GM19468 (cell line): ENCODE measurements around the gene PLB1.
"Not testable (repeated sequence)": the region's sequence is repeated elsewhere in the genome, so short reads cannot be mapped to it uniquely, and the experiment has no call there.

Source experiments
- ATAC-seq: cut with Tn5 transposase; IDR thresholded peaks from one replicate; pipeline ENCODE4 v1.9.1; 2021; ENCODE audit warnings: mild to moderate bottlenecking, moderate library complexity, moderate number of reproducible peaks; ENCODE audit not compliant: unreplicated experiment; ENCODE audit errors: extremely low read depth

The PLB1 gene

DNA sequence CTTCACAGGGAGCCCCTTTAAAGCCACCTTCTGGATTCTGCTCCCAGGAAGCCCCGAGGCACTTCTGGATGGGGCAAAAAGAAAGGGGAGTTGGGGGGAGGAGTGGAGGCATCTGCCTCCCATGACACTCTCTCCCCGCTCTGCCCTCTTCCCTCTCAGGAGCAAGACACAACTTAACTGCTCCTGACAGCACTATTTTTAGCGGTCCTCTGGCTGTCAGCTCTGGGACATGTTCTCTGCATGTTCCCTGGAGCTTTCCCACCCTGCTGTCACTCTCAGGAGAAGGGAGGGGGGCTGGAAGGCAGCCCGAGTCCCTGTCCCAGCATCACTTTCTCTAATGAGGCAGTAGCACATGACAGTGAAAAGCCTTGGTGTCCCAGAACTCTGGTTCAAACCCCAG lies 32.3 kb downstream of the PLB1 start:
- no peak for ATAC-seq

DNA sequence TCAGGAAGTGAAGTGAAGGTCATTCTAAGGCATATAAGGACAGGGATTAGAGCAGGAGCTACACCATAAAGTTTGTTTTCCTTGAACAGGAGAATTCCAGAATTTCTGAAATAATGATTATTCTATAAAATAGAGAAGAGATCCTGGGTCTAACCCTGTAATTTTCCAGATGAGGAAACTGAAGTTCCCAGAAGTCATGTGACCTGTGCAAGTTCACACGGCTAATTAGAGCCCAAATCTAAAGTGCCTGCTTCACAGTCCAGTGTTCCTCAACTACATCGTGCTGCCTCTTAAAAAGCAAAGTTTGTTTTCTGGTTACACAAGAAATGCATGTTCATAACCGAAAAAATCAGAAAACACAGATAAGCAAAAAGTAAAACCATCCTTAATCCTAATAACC lies 34.9 kb downstream of the PLB1 start:
- no peak for ATAC-seq

DNA sequence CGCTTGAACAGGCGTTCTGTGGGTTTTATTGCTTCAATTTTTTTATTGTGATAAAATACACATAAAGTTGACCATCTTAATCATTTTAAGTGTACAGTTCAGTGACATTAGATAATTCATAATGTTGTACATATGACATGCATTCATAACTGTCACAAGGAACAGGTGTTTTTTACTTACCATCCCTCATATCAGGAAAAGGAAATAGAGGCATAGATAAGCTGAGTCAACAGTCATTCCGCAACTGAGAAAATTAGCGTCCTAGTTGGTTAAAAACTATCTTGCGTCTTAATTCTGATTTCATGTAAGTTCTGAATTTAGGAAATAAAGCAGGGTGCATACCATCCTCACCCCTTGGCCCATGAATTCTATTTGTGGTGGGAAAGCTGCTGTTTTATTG lies 36.5 kb downstream of the PLB1 start:
- ATAC-seq: no peak

DNA sequence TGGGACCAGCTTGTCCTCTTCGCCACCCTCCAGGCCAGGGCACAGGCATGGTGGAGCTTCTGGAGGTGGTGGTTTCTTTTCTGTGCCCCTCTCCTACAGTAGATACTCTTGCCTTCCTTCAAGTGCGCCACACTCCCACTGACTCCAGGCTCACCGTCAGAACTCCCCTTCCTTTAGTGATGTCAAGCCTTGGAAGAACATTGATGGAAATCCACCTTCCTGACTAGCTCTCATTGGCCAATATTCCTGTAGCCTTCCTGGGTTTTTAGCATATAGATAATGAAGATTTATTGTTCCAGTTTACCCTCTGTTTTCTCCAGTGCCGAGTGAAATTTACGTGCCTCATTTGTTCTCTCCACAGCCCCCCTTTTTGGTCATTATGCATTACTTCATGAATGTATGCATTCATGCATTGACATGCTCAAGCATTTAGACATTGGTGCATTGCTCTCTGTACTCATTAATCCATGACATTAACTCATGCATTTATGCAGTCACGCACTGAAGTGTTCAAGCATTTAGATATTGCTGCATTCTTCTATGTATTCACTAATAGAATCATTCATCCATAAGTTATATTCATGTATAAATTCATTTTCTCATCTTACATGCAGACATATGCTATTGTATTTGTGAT lies 37.3 kb downstream of the PLB1 start:
- ATAC-seq: no peak

GRCh38 chr2:28534817-28535216 lies 39.0 kb downstream of the PLB1 start:
- ATAC-seq: no peak

DNA sequence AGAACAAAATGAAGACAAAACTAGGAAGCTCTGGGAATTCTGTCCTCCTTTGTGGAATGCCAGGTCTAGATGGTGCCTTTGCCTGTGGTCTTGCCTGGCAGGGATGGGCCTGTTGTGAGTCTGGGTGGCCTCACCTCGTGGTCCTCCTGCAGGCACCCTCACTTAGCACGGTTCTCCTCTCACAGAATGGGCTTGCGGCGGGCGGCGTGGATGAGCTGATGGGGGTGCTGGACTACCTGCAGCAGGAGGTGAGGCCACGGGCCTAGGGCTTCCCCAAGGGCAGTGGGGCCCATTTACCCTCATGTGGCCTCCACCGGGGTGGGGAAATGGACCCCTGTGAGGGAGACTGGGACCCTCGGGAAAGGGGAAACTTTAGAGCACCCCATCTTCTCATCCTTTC lies 42.3 kb downstream of the PLB1 start:
- no peak for ATAC-seq

DNA sequence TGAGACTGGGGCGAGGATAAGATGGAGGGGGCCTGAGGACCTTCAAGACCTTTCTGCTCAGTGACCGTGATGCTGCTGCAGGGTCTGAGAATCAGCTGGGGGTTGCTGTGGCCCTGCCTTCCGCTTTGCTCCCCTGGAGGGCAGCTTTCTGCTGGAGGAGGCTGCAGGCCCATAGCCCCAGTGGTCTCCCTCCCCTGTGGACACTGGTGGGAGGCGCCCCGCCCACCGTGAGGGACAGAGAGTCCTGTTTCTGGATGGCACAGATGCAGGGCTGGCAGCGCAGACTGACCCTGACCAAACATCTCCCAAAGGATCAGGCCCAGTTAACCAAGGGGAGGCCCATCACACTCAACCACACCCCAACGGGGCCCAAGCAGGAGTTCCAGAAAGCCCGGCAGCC lies 42.8 kb downstream of the PLB1 start:
- ATAC-seq: no peak

DNA sequence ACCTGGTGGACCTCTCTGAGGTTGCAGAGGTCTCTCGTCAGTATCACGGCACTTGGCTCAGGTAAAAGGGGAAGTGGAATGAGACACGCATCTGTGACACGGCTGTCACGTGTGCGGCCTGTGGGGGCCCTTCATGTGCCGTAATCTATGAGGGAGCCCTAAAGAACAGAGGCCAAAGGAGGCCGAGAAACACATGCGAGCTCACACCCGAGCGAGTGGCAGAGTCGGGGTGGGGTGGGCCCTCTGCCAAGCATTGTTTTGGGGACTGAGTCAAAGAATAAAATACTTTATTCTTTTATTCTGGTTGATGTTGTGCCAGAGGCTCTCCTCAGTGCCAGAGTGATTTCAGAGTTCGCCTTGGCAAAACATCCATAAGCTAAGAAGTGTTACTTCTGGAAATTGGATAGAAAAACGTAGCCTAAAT lies 43.3 kb downstream of the PLB1 start:
- no peak for ATAC-seq

- ATAC-seq: no peak
Observed at GRCh38 chr2:28543316-28544035, 47.6 kb downstream of the PLB1 start.

- no peak for ATAC-seq
Observed at GRCh38 chr2:28544036-28544346, 48.1 kb downstream of the PLB1 start.

- ATAC-seq: no peak
Observed at GRCh38 chr2:28544405-28544921, 48.6 kb downstream of the PLB1 start.

DNA sequence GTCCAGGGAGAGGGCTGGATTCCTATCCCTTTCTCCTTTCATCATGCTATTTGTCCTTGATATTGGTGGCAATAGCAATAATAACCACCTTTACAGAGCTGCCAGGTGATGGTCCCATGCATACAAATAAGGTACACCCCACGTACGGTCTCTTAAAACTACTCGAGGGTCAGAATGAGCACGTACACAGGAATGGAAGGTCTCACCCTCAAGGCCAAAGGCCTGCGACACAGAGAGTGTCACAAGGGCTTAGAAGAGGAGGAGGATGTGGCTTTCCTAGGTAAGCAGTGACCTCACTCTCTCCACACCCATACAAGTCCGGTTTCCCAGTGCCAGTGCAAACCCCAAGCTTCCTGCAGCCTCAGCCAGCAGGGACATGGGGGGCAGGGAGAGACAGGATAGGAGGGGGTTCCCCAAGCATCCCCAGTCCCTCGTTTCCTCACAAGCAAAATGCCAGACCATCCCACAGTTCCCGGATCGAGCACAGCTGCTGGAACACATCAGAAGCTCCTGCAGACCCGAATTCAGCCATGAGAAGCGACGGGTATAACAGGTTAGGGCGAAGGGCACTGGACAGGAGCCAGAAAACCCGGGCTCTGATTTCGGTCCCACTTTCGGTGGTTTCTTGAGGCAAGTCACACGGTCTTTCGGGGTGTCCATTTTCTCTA lies 49.2 kb downstream of the PLB1 start:
- ATAC-seq: no peak

- ATAC-seq: no peak
Observed at GRCh38 chr2:28545590-28546200, 49.8 kb downstream of the PLB1 start.

GRCh38 chr2:28546242-28546641 lies 50.4 kb downstream of the PLB1 start:
- no peak for ATAC-seq

GRCh38 chr2:28547223-28547860 lies 51.5 kb downstream of the PLB1 start:
- no peak for ATAC-seq

DNA sequence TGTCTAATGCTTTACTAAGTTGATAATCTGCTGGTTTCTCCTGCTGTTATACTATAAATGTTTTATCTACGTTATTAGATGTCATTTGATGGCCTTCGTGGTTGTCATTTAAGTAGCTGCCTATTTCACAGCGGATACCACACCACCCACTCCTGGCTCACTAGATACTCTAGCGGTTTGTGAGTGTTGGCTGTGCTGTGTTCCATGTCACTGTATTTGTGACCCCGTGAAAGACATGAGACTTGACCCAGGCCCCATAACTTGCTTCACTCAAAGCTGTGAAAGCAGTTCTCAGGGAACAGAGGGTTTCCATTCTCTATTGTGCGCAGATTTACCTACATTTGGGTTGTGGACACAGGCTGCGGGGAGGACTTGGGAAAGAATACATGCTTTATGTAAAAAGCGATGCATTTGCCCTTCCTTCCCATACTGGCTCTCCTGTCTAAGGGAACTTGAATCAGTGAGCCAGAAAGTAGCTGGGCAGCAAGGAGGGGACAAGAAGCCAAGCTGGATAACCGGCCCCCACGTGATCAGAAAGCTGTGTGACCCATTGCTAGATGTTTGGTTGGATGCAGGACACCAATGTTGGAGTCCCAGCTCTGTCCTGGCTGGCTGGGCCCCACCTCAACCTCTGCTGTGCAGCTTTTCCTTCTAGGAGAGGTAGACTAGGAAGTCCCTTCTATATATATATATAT lies 52.2 kb downstream of the PLB1 start:
- no peak for ATAC-seq

GRCh38 chr2:28550345-28550744 lies 54.5 kb downstream of the PLB1 start:
- not testable (repeated sequence) for ATAC-seq

- no peak for ATAC-seq
Observed at GRCh38 chr2:28552045-28552823, 56.4 kb downstream of the PLB1 start.

DNA sequence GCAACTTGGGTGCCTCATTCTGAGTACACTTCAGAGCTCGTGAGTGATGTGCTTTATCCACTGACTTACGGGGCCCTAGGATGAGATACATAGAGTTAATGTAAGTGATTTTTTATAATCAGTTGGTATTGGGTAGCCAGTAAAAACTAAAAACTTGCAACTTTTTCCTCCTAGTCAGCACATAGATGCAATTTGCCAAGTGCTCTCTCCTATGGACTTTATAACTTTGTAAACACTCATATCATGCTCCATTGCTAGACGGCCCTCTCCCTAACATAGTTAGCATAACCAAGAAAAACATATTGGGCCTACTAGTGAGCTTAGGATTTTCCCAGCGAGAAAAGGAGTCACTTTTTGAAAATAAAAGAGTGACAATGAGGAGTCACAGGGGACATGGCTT lies 60.4 kb downstream of the PLB1 start:
- no peak for ATAC-seq
